Measurements from ENCODE around the gene SEMA5A. TPM values are rescaled to one million over a fixed set of nuclear protein-coding genes. Genes with fewer than 3 reads are reported as not detected.

SEMA5A gene
- total RNA-seq, 4 donors from 2014 or later: 15.0 to 81.0 (median 52.9) TPM

DNA sequence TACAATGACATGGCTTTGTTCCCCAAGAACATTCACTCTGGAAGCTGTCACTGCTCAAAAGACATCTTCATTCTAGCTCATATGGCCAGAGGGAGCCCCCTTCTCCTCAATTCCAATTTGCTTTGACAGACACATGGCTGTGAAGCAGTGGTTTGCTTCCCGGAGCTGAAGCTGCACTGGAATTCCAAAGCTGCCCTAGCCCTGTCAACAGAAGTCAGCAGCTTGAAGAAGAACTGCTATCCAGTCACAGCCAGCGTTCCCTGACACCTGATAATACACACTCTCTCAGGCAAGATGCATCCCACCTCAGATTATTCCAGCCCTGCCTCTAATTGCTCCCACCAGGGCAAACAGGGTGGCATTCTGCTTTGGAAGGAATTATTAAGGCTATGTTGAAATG lies 93.7 kb downstream of the SEMA5A start:
- Histone ChIP-seq H3K27ac (no peak overlapping the region), H3K27me3 (no peaks in the 10 kb centered on the region), H3K4me1 (no peaks in the 10 kb centered on the region), H3K4me3 (no peak overlapping the region), H3K9me3 (no peaks in the 10 kb centered on the region), H3K36me3 (no peaks in the 10 kb centered on the region)
- 44% methylated on average over 2 of the region's 2 CpGs; no CpG with 5 or more reads in 1 of the 2 donors for WGBS, 2 donors (ENCODE audit: low coverage in 1 of 2)
- TF ChIP-seq EP300 (IDR thresholded peaks at IDR 0.05; ENCODE audit: low read depth) (no peak), POLR2AphosphoS5 (IDR thresholded peaks at IDR 0.05) (no peak)
- intact Hi-C loops (cut with DNase I; ENCODE audit: low total_unique reads) (no loop called here), in situ Hi-C loops (cut with MboI; ENCODE audit: low pct_ligation_motif_present in 1 of 4, low pct_unique_long_range_greater_than_20kb in 1 of 4, low sequenced_read_pairs in 3 of 4) (no loop called here)
- no peak for DNase-seq

DNA sequence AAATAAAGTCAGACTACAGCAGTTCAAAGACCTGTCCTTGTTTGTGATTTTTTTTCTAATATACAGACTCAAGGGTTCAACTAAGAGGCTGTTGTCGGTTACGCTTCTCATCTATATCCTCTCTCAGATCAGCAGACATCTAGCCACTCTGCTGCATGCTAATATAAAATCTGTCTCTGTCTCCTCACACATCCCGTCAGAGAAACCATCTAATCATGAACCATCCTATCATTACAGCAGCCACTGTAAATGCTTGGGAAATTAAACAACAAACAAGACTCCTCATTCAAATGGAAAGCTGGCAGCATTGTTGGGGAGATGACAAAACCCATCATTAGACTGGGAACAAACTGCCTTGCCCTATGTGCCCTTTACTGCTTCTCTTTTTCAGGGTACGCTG lies 94.8 kb downstream of the SEMA5A start:
- no peaks in the 10 kb centered on the region for H3K36me3 ChIP-seq
- H3K27me3 ChIP-seq: no peaks in the 10 kb centered on the region
- 84 to 89% methylated on average over 1 to 4 of the region's 4 CpGs for WGBS, 2 donors (ENCODE audit: low coverage in 1 of 2)
- TF ChIP-seq, protein P1, sequence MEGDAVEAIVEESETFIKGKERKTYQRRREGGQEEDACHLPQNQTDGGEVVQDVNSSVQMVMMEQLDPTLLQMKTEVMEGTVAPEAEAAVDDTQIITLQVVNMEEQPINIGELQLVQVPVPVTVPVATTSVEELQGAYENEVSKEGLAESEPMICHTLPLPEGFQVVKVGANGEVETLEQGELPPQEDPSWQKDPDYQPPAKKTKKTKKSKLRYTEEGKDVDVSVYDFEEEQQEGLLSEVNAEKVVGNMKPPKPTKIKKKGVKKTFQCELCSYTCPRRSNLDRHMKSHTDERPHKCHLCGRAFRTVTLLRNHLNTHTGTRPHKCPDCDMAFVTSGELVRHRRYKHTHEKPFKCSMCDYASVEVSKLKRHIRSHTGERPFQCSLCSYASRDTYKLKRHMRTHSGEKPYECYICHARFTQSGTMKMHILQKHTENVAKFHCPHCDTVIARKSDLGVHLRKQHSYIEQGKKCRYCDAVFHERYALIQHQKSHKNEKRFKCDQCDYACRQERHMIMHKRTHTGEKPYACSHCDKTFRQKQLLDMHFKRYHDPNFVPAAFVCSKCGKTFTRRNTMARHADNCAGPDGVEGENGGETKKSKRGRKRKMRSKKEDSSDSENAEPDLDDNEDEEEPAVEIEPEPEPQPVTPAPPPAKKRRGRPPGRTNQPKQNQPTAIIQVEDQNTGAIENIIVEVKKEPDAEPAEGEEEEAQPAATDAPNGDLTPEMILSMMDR (IDR thresholded peaks at IDR 0.05): no peak
- TF ChIP-seq EP300 (IDR thresholded peaks at IDR 0.05; ENCODE audit: low read depth) (no peak), POLR2AphosphoS5 (IDR thresholded peaks at IDR 0.05) (no peak), POLR2A (IDR thresholded peaks at IDR 0.05) (no peak)
- H3K4me1 ChIP-seq: no peaks in the 10 kb centered on the region
- H3K4me3 ChIP-seq: no peak overlapping the region
- no peaks in the 10 kb centered on the region for H3K9me3 ChIP-seq
- H3K27ac ChIP-seq: no peak overlapping the region
- in situ Hi-C loops (cut with MboI; ENCODE audit: low pct_ligation_motif_present in 1 of 4, low pct_unique_long_range_greater_than_20kb in 1 of 4, low sequenced_read_pairs in 3 of 4): no loop called here
- DNase-seq: no peak
- intact Hi-C loops (cut with DNase I; ENCODE audit: low total_unique reads): no loop called here

DNA sequence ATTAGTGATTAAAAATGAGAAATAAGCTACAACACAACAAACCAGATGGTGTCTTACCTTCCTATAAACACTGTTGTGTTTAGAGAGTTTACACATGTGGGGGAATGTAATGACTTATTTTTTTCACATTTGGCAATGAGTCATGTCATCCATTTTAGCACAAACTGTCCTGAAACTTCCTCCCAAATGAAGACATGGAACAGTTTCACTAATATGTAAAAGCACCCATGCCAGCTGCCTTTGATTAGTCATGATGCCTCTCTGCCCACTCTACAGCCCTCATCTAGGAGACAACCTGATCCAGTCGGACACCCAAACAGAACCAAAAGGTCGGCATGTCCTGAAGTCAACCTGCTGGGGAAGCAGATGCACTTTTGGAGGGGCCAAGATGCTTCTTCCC lies 98.2 kb downstream of the SEMA5A start:
- intact Hi-C loops (cut with DNase I; ENCODE audit: low total_unique reads): no loop called here

DNA sequence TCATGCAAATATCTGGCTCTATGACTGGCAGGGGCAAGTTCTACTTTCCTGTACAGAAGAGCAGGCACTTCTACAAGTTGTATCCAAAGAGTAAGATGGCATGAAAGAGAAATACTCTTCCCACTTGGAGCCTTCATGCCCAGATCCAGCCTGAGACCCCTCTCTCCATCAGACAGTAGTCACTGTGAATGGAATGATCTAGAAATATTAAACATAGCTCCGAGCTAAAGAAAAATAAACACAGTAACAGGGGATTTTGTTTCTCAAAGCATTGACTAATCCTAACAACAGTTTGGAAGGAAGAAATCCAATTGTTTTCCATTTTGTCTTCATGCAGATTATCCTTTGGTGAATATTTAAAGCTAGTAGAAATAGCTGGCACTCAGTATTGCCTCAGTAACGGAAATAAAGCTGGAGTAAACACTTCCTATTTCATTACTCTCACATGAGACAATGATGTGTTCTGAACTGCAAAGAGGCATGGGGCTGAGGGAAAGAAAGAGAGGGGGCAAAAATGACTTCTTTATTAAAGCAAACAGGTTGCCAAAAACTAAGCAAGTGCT lies 100.0 kb downstream of the SEMA5A start:
- in situ Hi-C loops (cut with MboI; ENCODE audit: low pct_ligation_motif_present in 1 of 4, low pct_unique_long_range_greater_than_20kb in 1 of 4, low sequenced_read_pairs in 3 of 4): no loop called here
- intact Hi-C loops (cut with DNase I; ENCODE audit: low total_unique reads): no loop called here
- no peaks in the 10 kb centered on the region for H3K9me3 ChIP-seq
- H3K4me3 ChIP-seq: no peak overlapping the region
- no peaks in the 10 kb centered on the region for H3K27me3 ChIP-seq
- TF ChIP-seq POLR2A (IDR thresholded peaks at IDR 0.05) (no peak), POLR2AphosphoS5 (IDR thresholded peaks at IDR 0.05) (no peak), EP300 (IDR thresholded peaks at IDR 0.05; ENCODE audit: low read depth) (no peak)
- TF ChIP-seq, protein P1 (IDR thresholded peaks at IDR 0.05): no peak
- no peak overlapping the region for H3K27ac ChIP-seq
- 45 to 48% methylated on average over 2 of the region's 2 CpGs for WGBS, 2 donors (ENCODE audit: low coverage in 1 of 2)
- H3K4me1 ChIP-seq: no peaks in the 10 kb centered on the region
- no peaks in the 10 kb centered on the region for H3K36me3 ChIP-seq
- DNase-seq: no peak

More for the DNA sequence above, 98.2 kb downstream of the SEMA5A start:
- Histone ChIP-seq H3K9me3 (no peaks in the 10 kb centered on the region), H3K27ac (no peak overlapping the region), H3K27me3 (no peaks in the 10 kb centered on the region), H3K4me1 (no peaks in the 10 kb centered on the region), H3K36me3 (no peaks in the 10 kb centered on the region), H3K4me3 (no peak overlapping the region)
- TF ChIP-seq EP300 (IDR thresholded peaks at IDR 0.05; ENCODE audit: low read depth) (no peak), POLR2AphosphoS5 (IDR thresholded peaks at IDR 0.05) (no peak), POLR2A (IDR thresholded peaks at IDR 0.05) (no peak)
- TF ChIP-seq, protein P1 (IDR thresholded peaks at IDR 0.05): no peak
- DNase-seq: no peak
- in situ Hi-C loops (cut with MboI; ENCODE audit: low pct_ligation_motif_present in 1 of 4, low pct_unique_long_range_greater_than_20kb in 1 of 4, low sequenced_read_pairs in 3 of 4): no loop called here
- WGBS, 2 donors (ENCODE audit: low coverage in 1 of 2): 80 to 85% methylated on average over 2 of the region's 2 CpGs

DNA sequence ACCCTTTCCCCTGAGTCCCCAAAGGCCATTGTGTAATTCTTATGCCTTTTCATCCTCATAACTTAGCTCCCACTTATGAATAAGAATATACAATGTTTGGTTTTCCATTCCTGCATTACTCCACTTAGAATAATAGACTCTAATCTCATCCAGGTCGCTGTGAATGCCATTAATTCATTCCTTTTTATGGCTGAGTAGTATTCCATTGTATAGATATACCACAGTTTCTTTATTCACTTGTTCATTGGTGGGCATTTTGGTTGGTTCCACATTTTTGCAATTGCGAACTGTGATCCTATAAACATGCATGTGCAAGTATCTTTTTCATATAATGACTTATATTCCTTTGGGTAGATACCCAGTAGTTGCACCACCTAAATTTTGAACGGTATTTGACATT lies 101.5 kb downstream of the SEMA5A start:
- H3K9me3 ChIP-seq: no peaks in the 10 kb centered on the region
- H3K4me3 ChIP-seq: no peak overlapping the region
- no peak for DNase-seq
- intact Hi-C loops (cut with DNase I; ENCODE audit: low total_unique reads): no loop called here
- H3K27me3 ChIP-seq: no peaks in the 10 kb centered on the region
- in situ Hi-C loops (cut with MboI; ENCODE audit: low pct_ligation_motif_present in 1 of 4, low pct_unique_long_range_greater_than_20kb in 1 of 4, low sequenced_read_pairs in 3 of 4): no loop called here
- no peak for TF ChIP-seq POLR2A (IDR thresholded peaks at IDR 0.05)
- no peaks in the 10 kb centered on the region for H3K4me1 ChIP-seq
- no peak overlapping the region for H3K27ac ChIP-seq
- 75 to 79% methylated on average over 3 of the region's 3 CpGs for WGBS, 2 donors (ENCODE audit: low coverage in 1 of 2)
- H3K36me3 ChIP-seq: no peaks in the 10 kb centered on the region
